ENCODE measurements around the gene CYP27C1.

The CYP27C1 gene

DNA sequence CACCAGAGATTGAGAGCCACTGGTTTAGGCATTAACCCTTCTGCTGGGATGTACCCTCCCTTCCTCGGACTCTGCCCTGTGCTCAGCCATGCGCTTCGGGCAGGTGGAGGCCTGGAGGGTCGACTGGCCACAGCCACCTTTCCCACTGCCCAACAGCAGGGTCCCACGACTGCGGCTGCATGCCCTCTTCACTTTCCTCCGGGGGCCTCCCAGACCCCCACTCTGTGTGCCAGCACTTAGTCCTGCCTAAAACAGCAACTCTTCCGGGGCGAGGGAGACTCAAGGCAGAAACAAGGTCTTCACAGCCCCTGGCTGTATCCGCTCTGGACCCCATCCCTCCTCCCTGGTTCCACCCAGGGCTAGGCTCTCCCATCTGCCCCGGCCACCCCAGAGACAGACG, 81.8 kb downstream of the CYP27C1 start:
- Histone ChIP-seq H3K4me3 (no peak overlapping the region), H3K27me3 (ENCODE audit: low read depth) (0 out of 2 replicates have a peak, but pooled peaks cover 2% of the 10 kb centered on the region), H3K36me3 (replicated peaks) (no peaks in the 10 kb centered on the region), H3K9me3 (peaks cover 7% of the 10 kb centered on the region; the same call in 1 of the 2 replicates), H3K4me1 (no peaks in the 10 kb centered on the region)
- no peak for DNase-seq (ENCODE audit: low spot score in 2 of 2)
- in situ Hi-C loops (cut with MboI; ENCODE audit: low sequenced_read_pairs) = no loop called here

DNA sequence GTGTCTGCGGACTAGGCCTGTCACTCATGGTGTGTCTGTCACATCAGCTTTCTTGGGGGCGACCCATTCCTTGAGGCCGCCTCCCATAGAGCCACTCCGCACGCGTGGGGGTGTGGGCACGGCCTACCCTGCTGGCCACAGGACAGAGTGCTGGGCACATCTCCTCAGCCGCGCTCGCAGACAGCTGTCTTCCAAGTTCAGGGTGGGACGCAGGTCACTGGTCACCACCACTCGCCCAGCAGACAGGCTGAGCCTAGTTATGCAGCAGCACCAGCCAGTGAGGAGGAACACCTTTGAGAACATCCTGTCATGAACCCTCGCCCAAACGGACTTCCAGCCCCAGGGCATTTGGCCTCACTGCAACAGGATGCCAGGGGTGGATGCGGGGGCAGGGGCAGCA, 82.4 kb downstream of the CYP27C1 start:
- in situ Hi-C loops (cut with MboI; ENCODE audit: low sequenced_read_pairs) = no loop called here
- no peak for DNase-seq (ENCODE audit: low spot score in 2 of 2)
- Histone ChIP-seq H3K27me3 (ENCODE audit: low read depth) (0 out of 2 replicates have a peak, but pooled peaks cover 2% of the 10 kb centered on the region), H3K4me1 (no peaks in the 10 kb centered on the region), H3K36me3 (replicated peaks) (no peaks in the 10 kb centered on the region), H3K9me3 (peaks cover 7% of the 10 kb centered on the region; the same call in 1 of the 2 replicates), H3K4me3 (no peak overlapping the region)

DNA sequence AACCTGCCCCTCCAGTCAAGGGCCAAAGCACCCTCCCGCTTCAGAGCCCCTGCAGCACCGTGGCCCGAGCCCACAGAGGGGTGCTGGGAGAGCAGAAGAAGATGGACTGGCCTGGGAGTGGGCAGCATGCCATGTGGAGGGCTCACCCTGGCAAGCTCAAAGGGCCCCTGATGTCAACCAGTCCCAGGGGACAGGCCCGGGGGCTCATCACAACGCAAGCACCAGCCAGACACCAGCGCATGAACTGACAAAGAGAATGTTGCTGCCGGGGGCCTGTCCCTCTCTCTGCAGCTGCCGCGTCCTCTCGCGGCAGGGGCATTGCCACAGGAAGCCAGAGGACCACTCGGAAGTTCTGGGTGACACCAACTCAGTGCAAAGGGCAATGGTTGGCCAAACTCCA, 82.9 kb downstream of the CYP27C1 start:
- no peak overlapping the region for H3K4me3 ChIP-seq
- H3K4me1 ChIP-seq = no peaks in the 10 kb centered on the region
- peaks cover 7% of the 10 kb centered on the region; the same call in 1 of the 2 replicates for H3K9me3 ChIP-seq
- 0 out of 2 replicates have a peak, but pooled peaks cover 2% of the 10 kb centered on the region for H3K27me3 ChIP-seq (ENCODE audit: low read depth)
- in situ Hi-C loops (cut with MboI; ENCODE audit: low sequenced_read_pairs) = no loop called here
- H3K36me3 ChIP-seq (replicated peaks) = no peaks in the 10 kb centered on the region
- DNase-seq (ENCODE audit: low spot score in 2 of 2) = no peak

DNA sequence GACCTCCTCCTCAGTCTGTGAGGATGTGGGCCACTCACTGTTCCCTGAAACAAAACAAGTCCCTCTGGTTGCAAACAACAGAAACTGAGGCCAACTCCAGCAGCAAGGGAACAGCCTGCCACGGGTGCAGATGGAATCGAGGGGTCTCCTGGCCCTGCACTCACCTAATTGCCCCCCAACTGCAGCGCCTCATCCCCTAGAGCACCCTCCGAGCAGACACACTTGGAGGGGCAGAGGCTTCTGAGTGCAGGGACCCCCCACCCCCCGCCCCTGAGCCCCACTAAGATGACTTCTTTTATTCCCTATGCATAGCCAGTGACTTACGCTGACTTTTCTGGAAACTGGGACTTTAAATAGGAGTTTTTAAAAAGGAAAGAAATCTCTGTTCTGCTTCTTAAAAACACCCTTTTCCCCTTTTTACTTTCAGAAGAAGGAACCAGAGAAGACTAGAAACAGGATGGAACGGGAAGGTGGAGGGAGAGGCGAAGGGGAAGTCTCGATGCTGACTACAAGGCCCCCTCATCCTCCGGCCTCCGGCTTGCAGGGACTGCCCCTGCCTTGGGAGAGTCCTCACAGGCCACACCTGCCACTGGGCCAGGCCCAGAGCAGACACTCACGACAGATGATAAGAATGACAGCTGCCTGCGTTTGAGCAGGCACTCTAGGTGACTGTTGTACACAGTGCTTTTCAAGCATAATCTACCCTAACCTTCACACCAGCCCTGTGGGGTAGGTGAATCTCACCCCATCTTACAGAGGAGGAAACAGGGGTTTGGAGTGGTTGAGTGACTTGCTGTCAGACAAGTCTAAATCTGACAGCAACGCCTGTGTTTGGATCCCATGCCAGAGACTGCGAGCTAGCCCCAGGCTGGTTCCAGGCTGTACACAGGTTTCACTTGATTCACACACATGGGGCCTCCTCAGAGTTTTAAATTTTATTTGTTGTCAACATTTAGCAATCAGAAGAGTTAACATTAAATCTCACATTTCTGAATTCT, 85.0 kb downstream of the CYP27C1 start:
- Histone ChIP-seq H3K4me1 (no peaks in the 10 kb centered on the region), H3K36me3 (replicated peaks) (no peaks in the 10 kb centered on the region), H3K4me3 (no peak overlapping the region), H3K9me3 (peaks cover 7% of the 10 kb centered on the region; the same call in 1 of the 2 replicates), H3K27me3 (ENCODE audit: low read depth) (no peaks in the 10 kb centered on the region)
- in situ Hi-C loops (cut with MboI; ENCODE audit: low sequenced_read_pairs) = no loop called here
- no peak for DNase-seq (ENCODE audit: low spot score in 2 of 2)

DNA sequence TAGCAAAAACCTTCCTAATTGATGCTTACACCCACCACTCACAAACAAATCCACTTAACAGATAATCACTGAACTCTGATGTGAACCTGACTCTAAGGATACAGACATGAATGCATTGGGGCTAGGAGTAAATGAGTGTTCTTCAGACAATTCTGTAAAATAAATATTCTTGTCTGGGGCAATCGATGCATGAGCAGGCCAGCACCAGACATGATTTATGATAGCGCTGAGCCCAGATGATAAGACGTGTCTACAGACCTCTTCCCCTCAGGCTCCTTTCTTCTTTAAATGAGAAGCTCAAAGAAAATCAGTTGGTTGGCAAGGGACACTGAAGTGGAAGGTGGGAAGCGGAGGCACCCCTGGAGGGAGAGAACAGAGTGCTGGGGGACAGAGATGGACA, 85.9 kb downstream of the CYP27C1 start:
- no peak overlapping the region for H3K4me3 ChIP-seq
- in situ Hi-C loops (cut with MboI; ENCODE audit: low sequenced_read_pairs) = no loop called here
- no peaks in the 10 kb centered on the region for H3K4me1 ChIP-seq
- H3K27me3 ChIP-seq (ENCODE audit: low read depth) = no peaks in the 10 kb centered on the region
- H3K9me3 ChIP-seq = peaks cover 6% of the 10 kb centered on the region; the same call in 1 of the 2 replicates
- DNase-seq (ENCODE audit: low spot score in 2 of 2) = no peak
- no peaks in the 10 kb centered on the region for H3K36me3 ChIP-seq (replicated peaks)
